AG09309 (cell line): ENCODE results near the gene SMG6.

ENCODE experiments used
- DNase-seq: peaks from one replicate; pipeline ENCODE4 v3.0.0-alpha.2; 2010; ENCODE audit warnings: low read depth
- H3K4me3 ChIP-seq: 2 replicates; pipeline ENCODE4 v1.5.1; 2011; ENCODE audit warnings: mild to moderate bottlenecking, low read depth, low read length, moderate library complexity; ENCODE audit not compliant: control insufficient read depth
- TF ChIP-seq, protein P1 (sequence below): IDR thresholded peaks from 2 replicates; pipeline ENCODE4 v1.5.1; 2011; ENCODE audit warnings: mild to moderate bottlenecking, low read depth, low read length, inconsistent platforms; ENCODE audit not compliant: insufficient read depth, control insufficient read depth; ENCODE audit errors: missing control alignments

Gene SMG6

DNA sequence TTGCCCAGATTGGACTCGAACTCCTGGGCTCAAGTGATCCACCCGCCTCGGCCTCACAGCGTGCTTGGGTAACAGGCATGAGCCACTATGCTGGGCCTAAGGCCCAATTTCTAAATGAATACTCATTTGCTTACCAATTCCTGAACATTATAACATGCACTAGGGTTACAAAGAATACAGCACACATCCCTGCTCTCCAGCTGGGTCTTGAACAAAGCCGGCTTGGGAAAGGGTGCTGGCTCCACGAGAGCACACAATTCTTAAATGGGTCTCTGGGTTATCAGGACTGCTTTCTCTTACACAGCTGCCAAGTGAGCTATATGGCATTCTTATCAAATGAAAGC is 190.3 kb downstream of the SMG6 start:
- no peak overlapping the region for H3K4me3 ChIP-seq
- no peak for DNase-seq
- TF ChIP-seq, protein P1, sequence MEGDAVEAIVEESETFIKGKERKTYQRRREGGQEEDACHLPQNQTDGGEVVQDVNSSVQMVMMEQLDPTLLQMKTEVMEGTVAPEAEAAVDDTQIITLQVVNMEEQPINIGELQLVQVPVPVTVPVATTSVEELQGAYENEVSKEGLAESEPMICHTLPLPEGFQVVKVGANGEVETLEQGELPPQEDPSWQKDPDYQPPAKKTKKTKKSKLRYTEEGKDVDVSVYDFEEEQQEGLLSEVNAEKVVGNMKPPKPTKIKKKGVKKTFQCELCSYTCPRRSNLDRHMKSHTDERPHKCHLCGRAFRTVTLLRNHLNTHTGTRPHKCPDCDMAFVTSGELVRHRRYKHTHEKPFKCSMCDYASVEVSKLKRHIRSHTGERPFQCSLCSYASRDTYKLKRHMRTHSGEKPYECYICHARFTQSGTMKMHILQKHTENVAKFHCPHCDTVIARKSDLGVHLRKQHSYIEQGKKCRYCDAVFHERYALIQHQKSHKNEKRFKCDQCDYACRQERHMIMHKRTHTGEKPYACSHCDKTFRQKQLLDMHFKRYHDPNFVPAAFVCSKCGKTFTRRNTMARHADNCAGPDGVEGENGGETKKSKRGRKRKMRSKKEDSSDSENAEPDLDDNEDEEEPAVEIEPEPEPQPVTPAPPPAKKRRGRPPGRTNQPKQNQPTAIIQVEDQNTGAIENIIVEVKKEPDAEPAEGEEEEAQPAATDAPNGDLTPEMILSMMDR = no peak

DNA sequence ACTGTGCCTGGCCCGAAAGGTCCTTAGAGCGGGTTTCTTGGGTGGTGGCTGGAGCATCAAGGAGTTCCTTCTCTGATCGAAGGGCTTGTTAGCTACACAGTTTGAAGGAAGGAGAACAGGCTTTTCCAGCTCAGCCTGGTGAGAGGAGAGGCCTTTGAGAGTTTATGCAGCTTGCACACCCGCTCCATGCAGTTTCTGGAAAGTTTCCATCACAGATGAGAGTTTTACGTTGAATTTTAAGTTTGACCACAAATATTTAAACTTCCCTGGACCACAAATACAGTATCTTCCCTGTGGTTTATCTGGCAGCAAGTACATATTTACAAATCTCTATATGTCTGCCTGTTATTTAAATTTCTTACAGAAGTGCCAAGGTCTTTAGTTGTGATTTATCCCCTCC is 191.9 kb downstream of the SMG6 start:
- TF ChIP-seq, protein P1 = no peak
- no peak for DNase-seq
- H3K4me3 ChIP-seq = no peak overlapping the region

DNA sequence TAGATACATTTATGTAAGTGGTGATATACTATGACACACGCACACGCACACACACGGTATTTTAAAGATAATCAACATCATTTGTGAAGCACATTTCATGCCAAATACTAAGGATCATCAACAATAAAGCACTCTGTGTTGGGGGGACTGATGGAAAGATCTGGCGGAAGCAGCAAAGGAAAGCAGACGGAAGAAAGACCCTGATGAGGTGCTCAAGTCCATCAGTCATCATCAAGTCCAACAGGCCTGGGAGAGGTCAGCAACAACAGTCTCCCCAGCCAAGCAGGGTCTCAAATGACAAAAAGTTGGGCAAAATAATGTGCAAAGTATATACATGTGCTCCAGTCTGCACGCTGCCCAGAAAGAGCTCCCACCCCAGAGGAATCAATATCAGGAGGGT is 193.1 kb downstream of the SMG6 start:
- H3K4me3 ChIP-seq = no peak overlapping the region
- TF ChIP-seq, protein P1 = no peak
- no peak for DNase-seq

DNA sequence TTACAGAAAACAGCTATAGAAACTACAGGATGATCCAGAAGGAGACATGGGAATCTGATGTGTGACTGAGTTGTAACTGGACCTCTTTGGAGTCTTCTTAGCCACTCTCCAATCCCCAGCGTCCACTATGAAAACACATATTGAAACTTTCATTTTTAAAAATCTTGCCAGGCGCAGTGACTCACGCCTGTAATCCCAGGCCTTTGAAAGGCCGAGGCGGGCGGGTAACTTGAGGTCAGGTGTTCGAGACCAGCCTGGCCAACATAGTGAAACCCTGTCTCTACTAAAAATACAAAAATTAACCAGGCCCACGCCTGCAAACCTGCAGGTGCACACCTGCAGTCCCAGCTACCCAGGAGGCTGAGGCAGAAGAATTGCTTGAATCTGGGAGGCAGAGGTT is 195.4 kb downstream of the SMG6 start:
- TF ChIP-seq, protein P1 = no peak
- no peak overlapping the region for H3K4me3 ChIP-seq
- DNase-seq = no peak

GRCh38 chr17:2107506-2107905 is 196.1 kb downstream of the SMG6 start:
- TF ChIP-seq, protein P1 = no peak
- DNase-seq = no peak
- no peak overlapping the region for H3K4me3 ChIP-seq

- H3K4me3 ChIP-seq = no peak overlapping the region
- TF ChIP-seq, protein P1 = no peak
- DNase-seq = no peak
Measured at GRCh38 chr17:2107050-2107449, 196.5 kb downstream of the SMG6 start.

DNA sequence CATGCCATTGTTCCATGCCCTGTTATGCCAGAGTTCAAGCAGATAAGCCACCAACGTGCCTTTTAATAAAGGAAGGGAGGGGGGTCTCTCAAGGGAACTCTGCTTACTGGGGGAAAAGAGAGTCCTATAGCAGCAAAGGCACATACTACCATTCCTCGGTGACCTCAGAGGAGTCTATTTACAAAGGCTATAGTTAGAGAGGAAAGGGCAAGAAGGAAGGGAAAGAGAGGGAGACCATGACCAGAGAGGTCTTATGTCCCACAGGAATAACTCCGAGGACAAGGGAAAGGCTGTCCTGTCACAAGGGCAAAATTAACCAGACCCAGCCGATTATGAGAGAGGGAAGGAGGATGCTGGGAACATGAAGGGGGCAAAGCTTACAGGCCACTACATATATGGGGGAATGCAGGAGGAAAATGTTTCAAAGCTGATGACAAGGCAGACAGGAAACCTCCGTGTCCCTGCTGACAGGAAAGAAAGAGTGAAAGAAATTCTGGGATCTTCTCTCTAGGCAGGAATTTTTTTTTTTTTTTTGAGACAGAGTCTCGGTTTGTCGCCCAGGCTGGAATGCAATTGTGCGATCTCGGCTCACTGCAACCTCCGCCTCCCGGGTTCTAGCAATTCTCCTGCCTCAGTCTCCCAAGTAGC is 197.2 kb downstream of the SMG6 start:
- TF ChIP-seq, protein P1 = no peak

More for the DNA sequence above, 197.2 kb downstream of the SMG6 start:
- no peak for DNase-seq
- no peak overlapping the region for H3K4me3 ChIP-seq
